ENCODE data around the gene TFDP1.
"Not testable (repeated sequence)": the region's sequence is repeated elsewhere in the genome, so short reads cannot be mapped to it uniquely, and the experiment has no call there.

The TFDP1 gene

DNA sequence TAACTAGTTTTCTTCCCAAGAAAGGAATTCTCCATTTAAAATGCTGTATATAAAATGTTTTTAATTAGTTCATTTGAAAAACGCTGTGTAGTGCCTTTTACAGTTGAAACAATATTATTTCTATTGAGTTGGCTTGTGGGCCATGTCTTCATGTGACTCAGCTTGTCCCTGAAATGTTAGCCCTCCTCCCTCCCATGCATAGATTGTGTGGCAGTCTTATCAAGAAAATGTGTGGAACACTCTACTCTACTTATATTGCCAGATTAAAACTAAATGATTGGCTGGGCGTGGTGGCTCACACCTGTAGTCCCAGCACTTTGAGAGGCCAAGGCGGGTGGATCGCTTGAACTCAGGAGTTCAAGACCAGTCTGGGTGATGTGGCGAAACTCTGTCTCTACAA, 33.4 kb downstream of the TFDP1 start:
- no peak for DNase-seq (ENCODE audit: low read depth)

DNA sequence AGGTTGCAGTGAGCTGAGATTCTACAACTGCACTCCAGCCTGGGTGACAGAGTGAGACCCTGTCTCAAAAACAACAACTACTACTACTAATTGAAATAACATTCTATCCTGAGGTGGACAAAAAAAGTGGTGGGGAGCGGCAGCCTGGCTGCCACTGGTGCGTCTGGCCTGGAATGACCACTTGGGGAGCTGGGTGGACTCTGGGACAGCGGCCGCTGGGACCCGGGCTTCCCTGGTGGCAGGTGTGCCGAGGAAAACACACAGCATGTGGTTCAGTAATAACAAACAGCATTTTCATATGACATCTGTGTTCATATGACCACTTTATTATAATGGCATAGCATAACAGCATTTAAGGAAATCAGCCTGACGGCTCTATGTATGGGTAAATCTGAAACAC, 33.9 kb downstream of the TFDP1 start:
- no peak for DNase-seq (ENCODE audit: low read depth)

- DNase-seq (ENCODE audit: low read depth) = no peak
These were observed 35.7 kb downstream of the TFDP1 start for GRCh38 chr13:113620036-113620796.

DNA sequence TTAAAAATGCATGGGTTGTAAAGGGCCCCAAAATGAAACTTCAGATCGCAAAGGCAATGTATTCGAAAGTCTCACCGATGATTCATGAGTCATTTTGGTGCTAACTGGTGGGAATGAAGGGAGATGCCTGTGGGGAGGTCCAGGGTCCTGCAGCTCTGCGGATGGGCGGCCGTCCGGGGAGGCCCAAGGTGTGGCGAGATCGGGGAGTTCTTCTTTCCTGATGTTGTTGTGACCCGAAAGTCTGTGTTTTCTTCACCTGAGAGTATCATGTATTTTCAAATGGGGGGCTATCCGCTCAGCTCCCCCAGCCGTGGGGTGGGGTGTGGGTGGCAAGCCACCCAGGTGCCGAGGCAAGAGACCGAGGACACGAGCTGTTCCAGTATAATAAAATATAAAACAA, 36.5 kb downstream of the TFDP1 start:
- no peak for DNase-seq (ENCODE audit: low read depth)

DNA sequence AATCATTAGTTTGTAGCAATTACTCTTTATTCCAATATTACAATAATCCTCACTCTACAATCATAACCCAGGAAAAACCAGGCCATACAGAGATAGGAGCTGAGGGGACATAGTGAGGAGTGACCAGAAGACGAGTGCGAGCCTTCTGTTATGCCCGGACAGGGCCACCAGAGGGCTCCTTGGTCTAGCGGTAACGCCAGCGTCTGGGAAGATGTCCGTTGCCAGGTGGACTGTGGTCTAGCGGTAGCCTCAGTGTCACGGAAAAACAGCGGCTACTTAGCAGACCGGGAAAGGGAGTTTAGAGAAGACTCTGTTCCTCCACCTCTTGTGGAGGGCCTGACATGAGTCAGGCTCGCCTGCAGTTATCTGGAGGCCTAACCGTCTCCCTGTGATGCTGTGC, 36.9 kb downstream of the TFDP1 start:
- not testable (repeated sequence) for DNase-seq (ENCODE audit: low read depth)

- not testable (repeated sequence) for DNase-seq (ENCODE audit: low read depth)
These were observed 37.5 kb downstream of the TFDP1 start for GRCh38 chr13:113621986-113622550.

- DNase-seq (ENCODE audit: low read depth) = no peak
These were observed 38.4 kb downstream of the TFDP1 start for GRCh38 chr13:113622791-113623490.

- no peak for DNase-seq (ENCODE audit: low read depth)
These were observed 39.1 kb downstream of the TFDP1 start for GRCh38 chr13:113623491-113624234.

- DNase-seq (ENCODE audit: low read depth) = no peak
These were observed 39.7 kb downstream of the TFDP1 start for GRCh38 chr13:113624235-113624587.

- not testable (repeated sequence) for DNase-seq (ENCODE audit: low read depth)
These were observed 40.2 kb downstream of the TFDP1 start for GRCh38 chr13:113624640-113625304.

DNA sequence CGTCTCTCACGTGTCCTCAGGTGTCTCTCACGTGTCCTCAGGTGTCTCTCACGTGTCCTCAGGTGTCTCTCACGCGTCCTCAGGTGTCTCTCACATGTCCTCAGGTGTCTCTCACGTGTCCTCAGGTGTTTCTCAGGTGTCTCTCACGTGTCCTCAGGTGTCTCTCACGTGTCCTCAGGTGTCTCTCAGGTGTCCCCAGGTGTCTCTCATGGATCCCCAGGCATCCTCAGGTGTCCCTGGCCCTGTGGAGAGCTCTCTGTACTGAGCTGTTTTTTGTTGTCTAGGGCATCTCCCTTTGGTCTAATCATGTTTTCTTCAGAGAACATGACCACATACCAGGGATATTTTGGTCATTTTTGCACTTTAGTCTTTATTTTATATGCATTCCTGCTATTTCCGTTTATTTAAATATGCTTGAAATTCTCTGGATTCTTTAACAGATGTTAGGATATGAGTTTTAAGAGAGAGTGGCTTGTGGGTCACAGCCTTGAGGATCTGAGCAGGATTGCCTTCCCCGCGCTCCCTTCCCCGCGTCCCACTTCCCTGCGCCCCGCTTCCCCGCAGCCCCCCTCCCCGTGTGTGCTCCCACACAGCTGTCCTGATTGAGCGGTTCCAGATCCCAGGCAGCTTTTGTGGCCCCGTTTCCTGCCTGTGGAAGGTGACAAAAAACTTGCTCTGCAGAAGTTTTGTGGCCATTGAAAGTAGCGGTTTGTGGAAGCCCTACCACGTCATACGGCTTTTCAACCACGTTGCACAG, 41.6 kb downstream of the TFDP1 start:
- no peak for DNase-seq (ENCODE audit: low read depth)

DNA sequence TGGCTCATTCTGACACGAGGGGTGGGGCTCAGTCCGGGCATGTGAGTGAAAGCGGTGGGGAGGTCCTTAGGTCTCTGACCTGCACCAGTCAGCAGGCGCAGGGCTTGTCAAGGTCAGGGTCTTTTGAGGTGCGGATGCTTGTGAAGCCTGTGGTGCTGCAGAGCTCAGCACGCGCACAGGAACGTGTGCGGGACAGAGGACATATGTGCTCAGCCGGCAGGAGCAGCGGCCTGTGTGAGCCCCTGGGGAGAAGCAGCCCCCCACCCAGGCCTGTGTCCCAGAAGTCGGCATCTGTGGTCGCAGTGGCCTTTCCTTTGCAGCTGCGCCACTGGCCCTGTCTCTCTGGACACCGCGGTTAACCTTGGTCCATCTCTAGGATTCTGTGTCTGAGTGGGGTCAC, 42.6 kb downstream of the TFDP1 start:
- DNase-seq (ENCODE audit: low read depth) = no peak

- no peak for DNase-seq (ENCODE audit: low read depth)
These were observed 44.0 kb downstream of the TFDP1 start for GRCh38 chr13:113628291-113629270.

GRCh38 chr13:113629866-113630265, 45.3 kb downstream of the TFDP1 start:
- DNase-seq (ENCODE audit: low read depth) = no peak

- DNase-seq (ENCODE audit: low read depth) = no peak
These were observed 45.7 kb downstream of the TFDP1 start for GRCh38 chr13:113630296-113630695.

GRCh38 chr13:113630804-113631203, 46.3 kb downstream of the TFDP1 start:
- DNase-seq (ENCODE audit: low read depth) = no peak

DNA sequence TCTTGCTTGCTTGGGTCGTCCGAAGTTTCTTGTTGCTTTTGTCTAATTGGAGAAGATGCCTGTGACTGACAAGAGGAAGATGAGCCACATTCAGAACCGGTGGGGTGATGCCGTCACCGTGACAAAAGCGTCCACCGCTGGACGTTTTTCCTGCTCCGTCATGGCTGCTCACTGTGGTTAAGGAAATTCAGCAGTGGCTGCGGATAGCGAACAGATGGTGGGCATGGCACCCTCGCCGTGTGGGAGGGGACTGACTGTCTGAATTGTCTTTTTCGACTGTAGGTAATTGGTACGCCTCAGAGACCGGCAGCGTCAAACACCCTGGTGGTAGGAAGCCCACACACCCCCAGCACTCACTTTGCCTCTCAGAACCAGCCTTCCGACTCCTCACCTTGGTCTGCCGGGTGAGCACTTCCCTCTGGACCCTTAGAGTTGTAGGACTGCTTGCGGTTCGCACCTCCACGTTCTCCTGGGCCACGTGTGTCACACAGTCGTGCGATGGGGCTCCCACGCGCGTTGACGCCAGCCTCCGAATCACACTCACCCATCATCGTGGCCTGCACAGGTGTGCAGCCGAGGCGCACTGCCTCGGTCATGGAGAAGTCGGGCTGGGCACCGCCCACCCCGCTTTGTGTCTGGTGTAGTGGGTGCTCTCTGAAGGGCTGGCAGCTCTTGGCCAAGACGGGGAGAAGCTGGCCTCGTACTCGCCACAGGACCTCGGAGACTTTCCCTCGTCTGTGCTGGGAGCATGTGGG, 47.0 kb downstream of the TFDP1 start:
- no peak for DNase-seq (ENCODE audit: low read depth)

GRCh38 chr13:113632706-113633484, 48.3 kb downstream of the TFDP1 start:
- no peak for DNase-seq (ENCODE audit: low read depth)

- no peak for DNase-seq (ENCODE audit: low read depth)
These were observed 48.9 kb downstream of the TFDP1 start for GRCh38 chr13:113633485-113633873.

All from HS-5 (cell line).